GM19372 (cell line): Measurements from ENCODE around the gene LGI4.

Experiments
- ATAC-seq: cut with Tn5 transposase; IDR thresholded peaks from one replicate; pipeline ENCODE4 v1.9.1; 2021; ENCODE audit warnings: mild to moderate bottlenecking, low read depth, moderate library complexity; ENCODE audit not compliant: unreplicated experiment

LGI4 gene

GRCh38 chr19:35134601-35135242, at the start of gene LGI4:
Gene LGI4 (minus strand): TSS chr19:35135059. CDS start chr19:35134680, 379 bp downstream.
- ATAC-seq: no peak

DNA sequence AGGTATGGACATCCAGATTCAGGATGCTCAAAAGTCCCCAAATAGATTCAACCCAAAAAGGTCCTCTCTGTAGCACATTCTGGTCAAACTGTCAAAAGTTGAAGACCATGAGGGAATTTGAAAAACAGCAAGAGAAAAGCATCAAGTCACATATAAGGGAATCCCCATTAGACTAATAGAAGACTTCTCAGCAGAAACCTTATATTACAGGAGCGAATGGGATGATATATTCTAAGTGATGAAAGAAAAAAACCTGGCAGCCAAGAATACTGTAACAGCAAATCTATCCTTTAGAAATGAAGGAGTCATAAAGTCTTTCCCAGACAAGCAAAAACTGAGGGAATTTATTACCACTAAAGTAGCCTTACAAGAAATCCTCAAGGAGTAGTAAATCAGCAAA, 49.4 kb upstream of the LGI4 start:
- ATAC-seq: no peak

DNA sequence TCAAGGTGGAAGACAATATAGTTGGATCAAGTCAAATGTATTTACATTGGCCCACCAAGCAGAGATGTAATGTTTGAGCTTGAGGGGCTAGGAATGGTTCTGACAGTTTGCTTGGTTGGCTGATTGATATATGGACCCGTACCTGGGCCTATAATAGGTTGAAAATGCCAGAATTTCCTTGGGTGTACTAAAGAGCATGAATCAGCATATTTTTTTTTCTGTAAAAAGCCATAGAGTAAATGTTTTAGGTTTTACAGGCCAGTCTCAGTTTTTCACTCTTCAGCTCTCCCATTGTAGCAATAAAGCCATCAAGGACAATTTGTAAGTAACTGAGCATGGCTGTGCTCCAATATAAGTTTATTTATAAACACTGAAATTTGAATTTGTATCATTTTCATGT, 46.5 kb upstream of the LGI4 start:
- no peak for ATAC-seq

GRCh38 chr19:35179830-35180229, 45.0 kb upstream of the LGI4 start:
- ATAC-seq: no peak

DNA sequence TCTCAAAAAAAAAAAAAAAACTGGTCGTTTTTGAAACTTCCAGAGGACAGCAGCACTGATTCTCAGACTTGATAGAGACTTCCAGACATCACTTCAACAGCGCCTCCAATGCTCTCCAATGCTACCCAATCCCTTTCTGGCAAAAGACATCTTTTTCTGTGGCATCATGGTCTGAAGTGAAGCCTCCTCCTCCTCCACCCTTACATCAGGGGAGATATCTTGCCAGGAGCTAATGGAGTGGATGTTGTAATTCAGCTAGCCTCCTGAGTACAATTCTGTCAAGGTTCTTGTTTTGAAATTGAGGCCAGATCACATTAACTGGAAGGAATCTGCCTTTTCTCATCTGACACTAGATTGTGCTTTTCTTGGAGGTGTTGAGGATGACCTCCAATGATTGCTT, 43.8 kb upstream of the LGI4 start:
- no peak for ATAC-seq

- ATAC-seq: no peak
Measured at GRCh38 chr19:35177377-35178274, 42.8 kb upstream of the LGI4 start.

- no peak for ATAC-seq
Measured at GRCh38 chr19:35176181-35176570, 41.3 kb upstream of the LGI4 start.

- no peak for ATAC-seq
Measured at GRCh38 chr19:35174226-35174625, 39.4 kb upstream of the LGI4 start.

- no peak for ATAC-seq
Measured at GRCh38 chr19:35171730-35172129, 36.9 kb upstream of the LGI4 start.

DNA sequence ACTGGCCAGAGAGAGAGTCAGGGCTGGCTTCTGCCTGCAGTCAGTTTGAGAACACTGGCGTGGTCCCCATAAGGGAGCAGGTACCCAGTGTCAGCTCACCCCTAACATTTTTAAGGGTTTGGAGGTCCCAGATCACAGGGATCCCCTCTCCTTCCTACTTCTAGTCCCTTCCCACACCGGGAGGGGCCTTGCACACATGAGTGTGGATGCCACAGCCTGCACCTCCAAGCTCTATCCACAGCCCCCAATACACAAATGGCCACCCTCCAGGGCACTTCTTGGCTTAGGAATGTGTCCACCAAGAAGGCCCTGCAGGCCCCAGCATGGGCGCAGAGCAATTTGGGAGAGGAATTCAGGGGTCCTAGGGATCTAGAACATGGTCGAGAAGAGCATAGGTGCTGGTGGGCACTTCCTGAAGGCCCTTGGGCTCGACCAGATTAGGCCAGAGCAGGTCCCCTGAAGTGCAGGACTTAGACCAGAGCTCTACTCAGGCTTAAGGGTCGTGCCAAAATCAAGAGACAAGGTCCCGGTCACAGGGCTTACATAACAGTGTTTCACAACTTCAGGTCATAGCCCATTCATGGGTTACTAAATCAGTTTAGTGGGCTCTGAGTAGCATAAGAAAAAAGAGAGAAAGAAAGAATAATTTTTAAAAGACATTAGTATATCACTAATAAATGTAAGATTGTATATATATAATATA, 35.7 kb upstream of the LGI4 start:
- ATAC-seq: no peak

- no peak for ATAC-seq
Measured at GRCh38 chr19:35169221-35169995, 34.5 kb upstream of the LGI4 start.

DNA sequence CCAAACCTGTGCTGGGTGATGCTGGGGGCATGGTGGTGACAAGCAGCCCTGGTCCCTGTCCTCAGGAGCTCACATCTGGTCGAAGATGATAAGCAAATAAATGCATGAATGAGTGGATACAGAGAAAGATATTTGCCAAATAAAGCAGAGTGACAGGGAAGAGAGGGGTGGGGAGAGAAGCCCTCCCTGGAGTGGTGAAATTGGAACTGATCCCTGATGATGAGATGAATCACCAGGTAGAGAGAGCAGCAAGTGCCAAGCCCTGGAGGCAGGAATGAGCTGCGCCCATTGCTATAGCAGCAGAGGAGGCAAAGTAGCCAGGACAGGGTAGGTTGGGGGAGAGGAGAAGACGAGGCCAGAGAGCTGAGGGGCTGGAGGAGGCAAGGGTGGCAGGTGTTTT, 33.3 kb upstream of the LGI4 start:
- ATAC-seq: no peak

- ATAC-seq: no peak
Measured at GRCh38 chr19:35167251-35168119, 32.6 kb upstream of the LGI4 start.

DNA sequence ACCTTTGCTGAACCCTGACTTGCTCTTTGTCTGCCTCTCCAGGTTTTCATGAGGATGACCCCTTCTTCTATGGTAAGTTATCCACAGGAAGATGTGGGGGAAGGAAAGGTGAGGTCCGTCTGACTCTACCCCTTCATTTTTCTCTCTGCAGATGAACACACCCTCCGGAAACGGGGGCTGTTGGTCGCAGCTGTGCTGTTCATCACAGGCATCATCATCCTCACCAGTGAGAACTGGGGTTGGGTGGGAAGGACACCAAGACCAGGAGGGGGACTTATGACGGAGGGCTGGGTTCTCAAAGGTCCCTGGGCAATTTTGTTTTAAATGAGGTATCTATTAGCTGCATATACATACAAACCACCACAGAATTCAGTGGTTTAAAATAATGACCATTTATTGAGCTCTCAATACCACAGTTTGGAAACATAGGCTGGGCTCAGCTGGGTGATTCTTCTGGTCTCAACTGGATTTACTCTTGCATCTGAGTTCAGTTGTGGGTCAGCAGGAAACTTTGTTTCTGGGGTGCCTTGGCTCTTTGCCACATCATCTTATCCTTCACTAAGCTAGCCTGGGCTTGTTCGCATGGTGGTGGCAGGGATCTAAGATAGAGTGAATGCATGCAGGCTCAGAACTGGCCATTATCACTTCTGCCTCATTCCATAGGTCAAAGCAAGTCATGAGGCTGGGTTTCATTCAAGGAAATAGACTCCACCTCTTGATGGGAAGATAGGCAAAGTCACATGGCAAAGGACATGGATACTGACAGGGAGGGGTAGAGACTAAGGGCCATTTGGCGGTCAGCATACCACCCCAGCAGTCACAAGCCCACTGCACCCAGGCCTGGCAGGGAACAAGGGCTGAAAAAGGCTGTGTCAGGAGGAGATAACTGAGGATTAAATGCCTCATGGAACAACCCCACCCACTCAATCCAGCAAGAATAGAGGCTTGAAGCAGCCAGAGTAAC, 31.5 kb upstream of the LGI4 start:
- no peak for ATAC-seq

DNA sequence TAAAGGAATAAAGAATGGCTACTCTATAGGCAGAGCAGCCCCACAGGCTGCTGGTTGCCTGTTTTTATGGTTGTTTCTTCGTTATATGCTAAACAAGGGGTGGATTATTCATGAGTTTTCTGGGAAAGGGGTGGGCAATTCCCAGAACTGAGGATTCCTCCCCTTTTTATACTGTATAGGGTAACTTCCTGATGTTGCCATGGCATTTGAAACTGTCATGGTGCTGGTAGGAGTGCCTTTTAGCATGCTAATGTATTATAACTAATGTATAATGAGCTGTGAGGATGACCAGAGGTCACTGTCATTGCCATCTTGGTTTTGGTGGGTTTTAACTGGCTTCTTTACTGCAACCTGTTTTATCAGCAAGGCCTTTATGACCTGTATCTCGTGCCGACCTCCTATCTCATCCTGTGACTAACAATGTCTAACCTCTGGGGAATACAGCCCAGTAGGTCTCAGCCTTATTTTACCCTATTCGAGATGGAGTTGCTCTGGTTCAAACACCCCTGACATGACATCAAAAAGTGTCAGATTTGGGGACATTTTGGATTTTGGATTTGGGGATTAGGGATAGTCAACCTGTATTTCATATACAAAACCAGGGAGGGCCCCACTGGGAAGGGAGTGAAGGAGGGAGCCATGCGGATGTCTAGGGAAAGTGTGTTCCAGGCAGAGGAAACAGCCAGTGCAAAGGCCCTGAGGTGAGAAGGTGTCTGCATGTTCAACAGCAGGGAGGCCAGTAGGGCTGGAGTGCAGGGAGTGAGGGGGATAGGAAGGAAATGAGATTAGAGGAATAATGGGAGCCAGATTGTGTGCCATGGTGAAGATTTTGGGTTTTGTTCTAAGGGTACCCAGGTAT, 30.6 kb upstream of the LGI4 start:
- ATAC-seq: no peak

GRCh38 chr19:35164418-35164817, 29.6 kb upstream of the LGI4 start:
- ATAC-seq: no peak

DNA sequence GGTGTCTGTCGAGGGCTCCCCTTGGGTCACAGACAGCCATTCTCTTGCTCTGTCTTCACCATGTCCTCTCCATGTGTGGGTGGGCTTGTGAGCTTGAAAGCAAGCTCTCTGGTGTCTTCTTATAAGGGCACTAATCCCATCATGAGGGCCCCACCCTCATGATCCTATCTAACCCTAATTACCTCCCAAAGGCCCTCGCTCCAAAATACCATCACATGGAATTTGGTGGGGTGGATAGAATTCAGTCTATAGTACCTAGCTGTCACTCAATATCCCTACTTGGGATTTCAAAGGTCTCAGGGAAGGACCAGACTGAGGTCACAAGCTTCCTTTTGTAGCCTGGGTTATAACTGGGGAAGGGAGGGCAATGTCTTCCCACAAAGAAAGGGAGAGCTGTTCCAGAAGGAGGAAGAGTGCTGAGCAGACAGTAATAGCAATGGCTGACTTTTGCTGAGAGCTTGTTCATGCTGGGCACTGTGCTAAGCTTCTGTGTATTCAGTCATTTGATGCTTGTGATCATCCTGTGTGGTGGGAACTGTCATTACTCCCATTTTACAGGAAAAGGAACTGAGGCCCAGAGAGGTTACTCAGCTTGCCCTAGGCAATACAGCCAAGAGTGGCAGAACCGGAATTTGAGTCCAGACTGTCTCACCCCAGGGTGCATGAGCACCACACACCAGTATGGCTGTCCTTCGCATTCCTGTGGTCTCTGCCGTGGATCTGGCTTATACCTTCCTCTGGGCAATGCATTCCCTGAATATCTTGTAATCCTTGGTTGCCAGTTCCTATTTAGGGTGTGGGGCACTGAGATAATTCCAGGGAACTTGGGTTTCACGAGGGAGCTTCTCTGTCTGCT, 27.8 kb upstream of the LGI4 start:
- no peak for ATAC-seq
